Activated T-helper 1 cell treated with anti-CD3 and anti-CD28 coated beads, Interleukin-12 subunit alpha, Interleukin-12 subunit beta, Interleukin-2, Interleukin-4 antibody, amounts not matched to agents 30 ng/mL and 10 ng/mL and 1 ng/mL, durations not matched to agents 14 hours and 24 hours and 36 hours (primary cell): ENCODE measurements around the gene MIPOL1. TPM values are rescaled to one million over a fixed set of nuclear protein-coding genes. Genes with fewer than 3 reads are reported as not detected.

ENCODE experiments used
- DNase-seq: peaks from one replicate; pipeline ENCODE4 v3.0.0; 2021; ENCODE audit warnings: low spot score
- H3K27ac Mint-ChIP-seq: one replicate; pipeline ENCODE4 v1.8.0; 2021; ENCODE audit warnings: mild to moderate bottlenecking, mixed read lengths
- H3K27me3 Mint-ChIP-seq: one replicate; pipeline ENCODE4 v1.8.0; 2022; ENCODE audit warnings: mild to moderate bottlenecking, moderate library complexity, mixed read lengths; ENCODE audit not compliant: insufficient read depth
- H3K36me3 Mint-ChIP-seq: one replicate; pipeline ENCODE4 v1.8.0; 2021; ENCODE audit warnings: low read depth, mixed read lengths
- H3K4me1 Mint-ChIP-seq: one replicate; pipeline ENCODE4 v1.8.0; 2021; ENCODE audit warnings: low read depth, mixed read lengths
- H3K4me3 Mint-ChIP-seq: one replicate; pipeline ENCODE4 v1.8.0; 2021; ENCODE audit warnings: mild to moderate bottlenecking, moderate library complexity, mixed read lengths
- H3K9me3 Mint-ChIP-seq: one replicate; pipeline ENCODE4 v1.8.0; 2021; ENCODE audit warnings: mixed read lengths
- intact Hi-C: fragments of 100-400 bp; cut with micrococcal nuclease; formaldehyde crosslinking; loops from one replicate; pipeline ENCODE4 v1.15.1; 2024
- total RNA-seq: library from RNA; stranded (reverse); gene quantifications from 2 replicates; pipeline ENCODE4 v1.2.3, GENCODE V29; 2022

Gene MIPOL1
- total RNA-seq, 1 donor from 2014 or later = not detected

DNA sequence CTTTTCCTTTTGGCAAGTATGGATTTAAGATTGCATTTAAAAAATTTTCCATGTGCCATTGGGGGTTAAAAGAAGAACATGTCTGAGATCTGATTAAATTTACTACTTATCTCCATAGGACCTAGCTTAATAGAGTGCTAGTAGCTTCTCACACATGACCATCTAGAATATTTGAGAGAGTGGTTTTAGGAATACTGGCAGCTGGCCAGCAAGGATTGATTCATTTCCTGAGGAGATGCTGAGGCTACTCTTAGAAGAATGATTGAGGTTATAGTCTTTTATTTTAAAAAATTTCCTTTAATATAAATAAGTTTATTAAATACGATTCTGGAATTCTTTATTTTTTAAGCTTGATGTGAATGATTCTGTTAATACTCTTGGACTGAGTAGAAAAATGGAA, 56.2 kb downstream of the MIPOL1 start:
- Mint-ChIP-seq H3K36me3 (no peaks in the 10 kb centered on the region), H3K4me1 (no peaks in the 10 kb centered on the region)
- intact Hi-C loops = no loop called here

DNA sequence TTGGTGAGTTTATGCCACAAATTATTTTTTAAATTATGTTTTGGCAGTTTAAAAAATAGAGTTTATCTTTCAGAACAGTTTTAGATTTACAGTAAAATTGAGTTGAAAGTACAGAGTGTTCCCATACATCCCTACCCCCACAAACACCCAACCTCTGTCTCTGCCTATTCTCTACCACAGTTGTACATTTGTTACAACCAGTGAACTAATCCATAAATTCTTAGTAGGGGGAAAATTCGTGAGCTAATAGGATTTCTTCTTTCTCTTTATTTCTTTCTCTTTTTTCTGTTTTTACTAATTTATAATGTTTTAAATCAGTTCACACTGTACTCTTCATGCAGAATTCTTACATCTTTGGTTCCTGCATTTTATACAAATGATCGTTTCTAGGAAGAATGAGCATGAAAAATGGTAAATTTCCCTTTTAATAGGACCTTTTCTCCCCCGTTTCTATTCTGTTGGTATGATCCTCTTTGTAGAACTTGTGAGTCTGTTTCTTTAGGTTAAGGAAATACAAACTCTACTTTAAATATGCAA, 56.7 kb downstream of the MIPOL1 start:
- intact Hi-C loops = no loop called here
- no peak overlapping the region for H3K4me3 Mint-ChIP-seq
- H3K9me3 Mint-ChIP-seq = no peaks in the 10 kb centered on the region
- H3K4me1 Mint-ChIP-seq = no peaks in the 10 kb centered on the region
- no peaks in the 10 kb centered on the region for H3K36me3 Mint-ChIP-seq
- H3K27ac Mint-ChIP-seq = no peak overlapping the region
- no peak for DNase-seq
- H3K27me3 Mint-ChIP-seq = no peaks in the 10 kb centered on the region

More for the DNA sequence above, 56.2 kb downstream of the MIPOL1 start:
- Mint-ChIP-seq H3K27ac (no peak overlapping the region), H3K4me3 (no peak overlapping the region), H3K9me3 (no peaks in the 10 kb centered on the region), H3K27me3 (no peaks in the 10 kb centered on the region)
- DNase-seq = no peak

DNA sequence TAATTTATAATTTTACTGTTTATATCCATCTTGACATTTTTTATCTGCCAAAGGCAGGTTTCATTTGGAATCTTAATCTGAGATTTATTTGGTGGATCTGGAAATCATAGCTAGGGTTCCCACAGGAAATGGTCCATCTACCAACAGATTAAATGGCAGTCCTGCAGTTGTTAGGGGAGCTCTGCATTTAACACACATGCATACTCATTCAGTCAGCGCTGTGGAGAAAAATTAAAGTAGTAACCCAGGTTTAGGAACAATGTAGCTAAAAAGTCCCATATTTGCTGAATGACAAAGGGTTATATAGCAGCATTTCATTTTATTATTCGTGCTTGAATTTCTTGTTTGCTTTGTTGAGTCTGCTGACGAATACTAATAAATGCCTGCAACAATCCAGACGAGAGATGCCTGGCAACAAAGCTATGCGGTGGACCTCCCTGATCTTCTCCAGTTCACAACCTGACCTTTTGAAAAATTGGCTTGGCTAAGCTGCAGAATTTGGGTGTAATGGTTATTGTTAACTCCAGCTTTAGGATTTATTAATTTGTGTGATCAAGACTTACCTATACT, 59.8 kb downstream of the MIPOL1 start:
- Mint-ChIP-seq H3K4me1 (no peaks in the 10 kb centered on the region), H3K36me3 (no peaks in the 10 kb centered on the region), H3K9me3 (no peaks in the 10 kb centered on the region), H3K27ac (no peak overlapping the region), H3K27me3 (no peaks in the 10 kb centered on the region), H3K4me3 (no peak overlapping the region)
- intact Hi-C loops = no loop called here
- no peak for DNase-seq

DNA sequence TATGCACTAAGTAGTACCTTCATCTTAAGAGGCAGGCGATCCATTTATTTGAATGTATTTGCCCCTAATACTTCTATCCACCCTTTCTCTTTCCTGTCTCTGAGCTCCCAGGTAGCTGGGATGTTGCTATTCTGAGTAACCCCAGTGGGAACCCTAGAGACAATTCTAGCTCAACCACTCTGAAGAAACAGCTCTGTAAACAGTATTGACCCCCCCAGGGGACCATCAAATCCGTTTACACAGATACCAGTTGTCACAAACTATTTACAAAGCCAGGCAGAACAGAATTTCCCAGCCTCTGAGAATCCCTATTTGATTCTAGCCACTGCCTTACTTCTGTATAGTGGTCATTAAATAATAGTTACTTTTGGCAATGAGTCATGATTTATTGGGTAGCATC, 64.9 kb downstream of the MIPOL1 start:
- H3K4me3 Mint-ChIP-seq = no peak overlapping the region
- DNase-seq = no peak
- intact Hi-C loops = no loop called here
- H3K27me3 Mint-ChIP-seq = no peaks in the 10 kb centered on the region
- H3K4me1 Mint-ChIP-seq = no peaks in the 10 kb centered on the region
- H3K9me3 Mint-ChIP-seq = no peaks in the 10 kb centered on the region
- H3K36me3 Mint-ChIP-seq = no peaks in the 10 kb centered on the region
- no peak overlapping the region for H3K27ac Mint-ChIP-seq

DNA sequence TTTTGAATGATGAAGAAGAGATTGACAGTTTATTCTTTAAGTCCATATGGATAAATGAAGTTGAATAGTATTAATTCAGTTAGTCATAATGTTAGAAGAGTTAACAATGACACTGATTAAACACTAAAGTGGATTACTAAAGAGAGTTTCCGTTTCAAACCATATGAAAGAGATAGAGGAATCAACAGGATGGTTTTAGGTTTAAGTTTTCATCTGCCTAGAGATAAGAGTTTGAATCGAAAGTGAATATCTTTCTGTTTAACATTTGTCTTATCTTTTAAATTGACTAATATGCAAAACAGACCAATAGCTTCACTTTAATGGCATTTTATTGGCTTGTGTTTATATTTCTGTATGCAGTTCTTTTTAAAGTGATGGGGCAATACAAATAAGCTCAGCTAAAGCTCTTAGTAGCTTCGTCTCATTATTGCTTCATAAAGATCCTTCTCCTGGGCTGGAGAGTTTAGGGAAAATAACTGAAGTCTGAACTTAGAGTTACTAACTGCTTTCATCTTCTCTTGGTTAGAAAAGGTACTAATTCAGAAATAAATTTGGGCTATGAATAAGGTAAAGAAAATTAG, 66.0 kb downstream of the MIPOL1 start:
- no peak overlapping the region for H3K27ac Mint-ChIP-seq
- H3K36me3 Mint-ChIP-seq = no peaks in the 10 kb centered on the region
- H3K27me3 Mint-ChIP-seq = no peaks in the 10 kb centered on the region
- H3K9me3 Mint-ChIP-seq = no peaks in the 10 kb centered on the region
- no peaks in the 10 kb centered on the region for H3K4me1 Mint-ChIP-seq
- H3K4me3 Mint-ChIP-seq = no peak overlapping the region
- intact Hi-C loops = no loop called here
- no peak for DNase-seq

DNA sequence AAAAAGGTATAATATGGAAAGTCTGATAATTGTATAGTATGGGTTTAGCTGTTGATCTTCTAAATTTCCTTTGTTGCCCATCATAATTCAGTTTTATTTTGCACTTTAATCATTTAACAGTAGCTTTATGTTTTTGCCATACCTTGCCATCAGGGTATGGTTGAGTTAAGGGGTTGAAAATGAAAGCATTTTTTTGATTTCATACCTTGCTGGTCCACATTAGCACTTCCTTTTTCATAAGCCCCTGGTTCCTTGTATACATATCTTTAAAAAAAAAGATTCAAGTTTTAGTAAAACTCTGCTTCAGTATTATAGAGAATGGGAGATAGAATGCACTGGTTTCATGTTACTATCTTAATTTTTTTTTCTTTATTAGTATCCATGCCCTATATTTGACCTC, 71.1 kb downstream of the MIPOL1 start:
- H3K4me3 Mint-ChIP-seq = no peak overlapping the region
- H3K4me1 Mint-ChIP-seq = no peaks in the 10 kb centered on the region
- no peaks in the 10 kb centered on the region for H3K9me3 Mint-ChIP-seq
- no peak overlapping the region for H3K27ac Mint-ChIP-seq
- H3K36me3 Mint-ChIP-seq = no peaks in the 10 kb centered on the region
- intact Hi-C loops = no loop called here
- no peak for DNase-seq
- no peaks in the 10 kb centered on the region for H3K27me3 Mint-ChIP-seq

DNA sequence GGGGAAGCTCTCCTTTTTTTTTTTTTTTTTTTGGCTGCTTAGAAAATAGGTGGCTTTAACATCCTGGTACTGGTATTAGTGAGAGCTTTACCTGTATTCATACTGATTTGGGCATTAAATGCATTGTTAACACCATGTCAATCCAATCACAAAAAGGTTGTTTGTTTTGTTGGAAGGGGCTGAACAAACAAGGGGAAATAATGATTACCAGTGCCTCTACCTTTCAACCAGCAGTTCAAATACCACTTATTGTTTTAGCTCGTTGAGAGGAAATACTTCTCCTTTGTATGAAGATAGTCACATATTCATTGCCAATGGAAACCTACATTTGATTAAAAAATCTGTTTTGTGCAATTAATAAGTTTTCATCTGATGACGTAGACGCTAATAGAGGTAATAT, 72.9 kb downstream of the MIPOL1 start:
- Mint-ChIP-seq H3K27me3 (no peaks in the 10 kb centered on the region), H3K4me3 (no peak overlapping the region), H3K27ac (no peak overlapping the region), H3K4me1 (no peaks in the 10 kb centered on the region), H3K9me3 (no peaks in the 10 kb centered on the region), H3K36me3 (no peaks in the 10 kb centered on the region)
- intact Hi-C loops = no loop called here
- DNase-seq = no peak

DNA sequence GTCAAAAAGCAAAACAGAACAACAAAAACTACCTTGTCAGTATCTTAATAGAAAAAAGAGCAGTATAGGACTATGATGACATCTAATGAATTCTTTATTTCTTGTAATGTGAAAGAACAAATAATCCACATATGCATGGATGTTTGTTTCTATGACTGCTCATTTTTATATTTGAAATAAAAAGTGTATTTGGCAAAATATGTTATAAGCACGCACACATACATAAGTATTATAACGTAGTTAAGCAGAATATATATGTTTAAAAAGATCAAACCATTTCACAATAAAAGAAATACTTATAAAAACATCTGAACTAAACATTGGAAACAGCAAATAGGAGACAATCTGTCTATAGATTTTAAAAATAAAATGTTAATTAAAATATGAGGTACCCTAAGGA, 74.8 kb downstream of the MIPOL1 start:
- H3K27me3 Mint-ChIP-seq = no peaks in the 10 kb centered on the region
- no peak for DNase-seq
- no peaks in the 10 kb centered on the region for H3K36me3 Mint-ChIP-seq
- no peaks in the 10 kb centered on the region for H3K4me1 Mint-ChIP-seq
- no peak overlapping the region for H3K27ac Mint-ChIP-seq
- intact Hi-C loops = no loop called here
- H3K9me3 Mint-ChIP-seq = no peaks in the 10 kb centered on the region
- no peak overlapping the region for H3K4me3 Mint-ChIP-seq

DNA sequence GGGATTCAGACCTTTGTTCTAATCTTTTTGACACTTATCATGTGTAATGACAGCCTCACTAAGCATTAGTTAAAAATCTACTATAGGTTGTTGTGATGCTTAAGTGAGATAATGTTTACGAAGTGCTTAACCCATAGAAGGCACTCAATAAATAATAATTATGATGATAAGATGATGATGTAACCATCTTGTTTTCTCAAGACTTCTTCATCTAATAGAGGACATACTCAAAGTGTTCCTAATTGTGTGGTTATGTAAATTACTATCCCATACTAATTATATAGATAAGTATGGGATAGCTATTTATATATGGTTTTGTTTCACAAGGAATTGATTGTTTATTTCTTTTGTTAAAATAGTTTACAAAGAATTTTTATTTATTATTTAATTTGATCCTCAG, 76.9 kb downstream of the MIPOL1 start:
- Mint-ChIP-seq H3K27me3 (no peaks in the 10 kb centered on the region), H3K27ac (no peak overlapping the region), H3K4me1 (no peaks in the 10 kb centered on the region), H3K4me3 (no peak overlapping the region), H3K9me3 (no peaks in the 10 kb centered on the region), H3K36me3 (no peaks in the 10 kb centered on the region)
- intact Hi-C loops = no loop called here
- no peak for DNase-seq

DNA sequence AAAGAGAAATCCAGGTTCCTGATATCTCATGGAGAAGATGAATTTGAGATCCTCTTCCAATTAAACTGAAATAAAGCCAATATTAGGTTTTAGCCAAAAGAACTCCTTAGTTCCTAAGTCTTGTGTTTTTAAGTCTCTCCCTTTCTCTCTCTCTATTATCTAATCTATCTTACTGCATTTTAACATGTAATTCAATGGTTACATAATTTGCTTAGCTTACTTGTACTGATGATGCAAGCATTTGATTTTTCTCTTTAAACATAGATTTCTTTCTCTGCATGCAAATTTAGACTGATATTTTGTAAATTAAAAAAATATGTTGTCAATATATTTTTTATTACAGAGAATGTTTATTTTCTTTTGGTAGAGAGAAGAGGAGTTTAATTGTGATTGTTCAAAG, 78.2 kb downstream of the MIPOL1 start:
- Mint-ChIP-seq H3K36me3 (no peaks in the 10 kb centered on the region), H3K27ac (no peak overlapping the region), H3K4me1 (no peaks in the 10 kb centered on the region), H3K4me3 (no peak overlapping the region), H3K27me3 (no peaks in the 10 kb centered on the region), H3K9me3 (no peaks in the 10 kb centered on the region)
- intact Hi-C loops = no loop called here
- no peak for DNase-seq

DNA sequence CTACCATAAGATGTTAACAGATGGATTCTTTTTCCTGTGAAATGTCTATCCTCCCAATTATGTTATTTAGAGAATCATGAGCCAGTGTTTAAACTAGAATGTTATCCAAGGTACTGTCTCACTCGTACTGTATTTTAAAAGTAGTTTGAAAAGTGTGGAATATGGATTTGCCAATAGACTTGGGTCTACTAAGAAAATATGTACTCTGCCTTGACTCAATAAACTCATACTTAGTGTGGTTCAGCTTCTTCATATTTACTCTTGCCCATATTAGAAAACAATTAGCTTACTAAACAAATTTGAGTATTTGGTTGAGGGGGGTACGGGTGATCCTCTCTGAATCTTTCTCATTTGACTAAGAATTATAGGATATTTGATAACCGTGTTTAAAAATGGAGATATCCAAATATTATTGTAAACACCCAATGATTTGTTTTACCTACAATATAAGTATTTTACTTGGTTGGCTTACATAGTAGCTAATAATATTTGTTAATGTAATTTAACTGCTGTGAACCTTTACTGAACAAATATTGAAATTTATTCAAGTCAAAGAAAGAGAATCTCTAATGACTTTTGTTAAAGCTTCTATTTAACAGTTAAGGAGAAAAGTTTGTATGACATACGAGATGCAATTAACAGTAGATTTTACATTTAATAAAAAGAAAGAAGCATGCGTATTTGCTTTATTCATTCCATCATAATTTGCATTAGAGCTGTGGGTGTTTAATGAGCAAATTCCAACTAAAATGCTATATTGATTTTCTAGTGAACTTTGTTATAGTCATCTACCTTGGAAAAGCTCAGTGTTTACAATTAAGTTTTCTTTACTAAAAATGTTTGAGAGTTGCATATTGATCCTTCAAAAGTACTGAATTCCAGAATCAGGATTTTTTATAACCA, 81.2 kb downstream of the MIPOL1 start:
- no peak overlapping the region for H3K27ac Mint-ChIP-seq
- no peaks in the 10 kb centered on the region for H3K36me3 Mint-ChIP-seq
- H3K9me3 Mint-ChIP-seq = no peaks in the 10 kb centered on the region
- no peak for DNase-seq
- H3K4me3 Mint-ChIP-seq = no peak overlapping the region
- intact Hi-C loops = no loop called here
- H3K27me3 Mint-ChIP-seq = no peaks in the 10 kb centered on the region
- no peaks in the 10 kb centered on the region for H3K4me1 Mint-ChIP-seq

DNA sequence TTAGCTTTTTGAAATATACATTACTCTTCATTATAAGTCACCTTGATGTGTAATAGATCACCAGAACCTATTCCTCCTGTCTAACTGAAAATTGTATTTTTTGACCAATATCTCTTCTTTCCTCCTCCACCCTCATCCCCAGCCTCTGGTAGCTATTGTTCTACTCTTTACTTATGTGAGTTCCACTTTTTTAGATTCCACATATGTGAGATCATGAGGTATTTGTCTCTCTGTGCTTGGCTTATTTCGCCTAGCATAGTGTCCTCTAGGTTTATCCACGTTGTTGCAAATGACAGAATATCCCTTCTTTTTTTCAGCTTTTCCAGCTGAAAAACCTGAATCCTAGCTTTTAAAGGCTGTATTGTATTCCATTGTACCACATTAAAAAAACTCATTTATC, 82.1 kb downstream of the MIPOL1 start:
- Mint-ChIP-seq H3K36me3 (no peaks in the 10 kb centered on the region), H3K27ac (no peak overlapping the region), H3K4me1 (no peaks in the 10 kb centered on the region), H3K27me3 (no peaks in the 10 kb centered on the region), H3K4me3 (no peak overlapping the region), H3K9me3 (no peaks in the 10 kb centered on the region)
- no peak for DNase-seq
- intact Hi-C loops = no loop called here

DNA sequence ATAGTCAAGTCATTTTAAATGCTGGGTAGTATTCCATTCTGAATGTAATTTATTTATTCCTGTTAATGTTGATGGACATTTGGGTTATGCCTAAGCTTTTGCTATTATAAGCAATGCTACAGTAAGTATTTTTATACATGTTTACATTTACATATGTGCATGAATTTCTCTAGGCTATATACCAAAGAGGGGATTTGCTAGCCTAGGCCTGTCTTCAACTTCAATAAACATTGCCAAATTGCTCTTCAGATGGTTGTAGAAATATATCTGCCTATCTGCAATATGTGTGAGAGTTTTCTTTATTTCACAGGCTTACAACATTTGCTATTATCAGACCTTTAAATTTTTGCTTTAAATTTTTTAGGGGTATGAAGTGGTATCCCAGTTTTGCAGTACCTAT, 87.0 kb downstream of the MIPOL1 start:
- Mint-ChIP-seq H3K36me3 (no peaks in the 10 kb centered on the region), H3K4me3 (no peak overlapping the region), H3K27ac (no peak overlapping the region), H3K9me3 (no peaks in the 10 kb centered on the region), H3K27me3 (no peaks in the 10 kb centered on the region), H3K4me1 (no peaks in the 10 kb centered on the region)
- intact Hi-C loops = no loop called here
- DNase-seq = no peak
